SW 1271 (cell line): ENCODE measurements around the gene PAFAH2.
"Not testable (repeated sequence)": the region's sequence is repeated elsewhere in the genome, so short reads cannot be mapped to it uniquely, and the experiment has no call there.

ENCODE experiments used
- DNase-seq, 2 experiments: peaks; one replicate each; lab custom pipeline; 2025; lab: John Stamatoyannopoulos, UW

PAFAH2 gene

GRCh38 chr1:26010825-26011224 lies 13.0 kb upstream of the PAFAH2 start:
- DNase-seq: no peak

GRCh38 chr1:26009796-26010447 lies 12.1 kb upstream of the PAFAH2 start:
- DNase-seq: no peak

DNA sequence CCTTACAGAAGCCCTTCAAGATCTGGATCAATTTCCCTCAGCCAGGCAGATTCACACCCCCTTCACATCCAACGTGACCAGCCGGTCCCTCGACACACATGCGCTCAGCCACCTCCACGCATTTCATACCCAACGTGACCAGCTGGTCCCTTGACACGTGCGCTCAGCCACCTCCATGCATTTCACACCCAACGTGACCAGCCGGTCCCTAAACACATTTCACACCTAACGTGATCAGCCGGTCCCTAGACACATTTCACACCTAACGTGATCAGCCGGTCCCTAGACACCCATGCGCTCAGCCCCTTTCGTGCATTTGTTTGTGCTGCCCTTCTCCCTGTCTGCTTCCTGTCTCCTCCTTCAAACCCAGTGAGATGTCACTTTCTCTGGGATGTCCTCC lies 8.8 kb upstream of the PAFAH2 start:
- DNase-seq: no peak

DNA sequence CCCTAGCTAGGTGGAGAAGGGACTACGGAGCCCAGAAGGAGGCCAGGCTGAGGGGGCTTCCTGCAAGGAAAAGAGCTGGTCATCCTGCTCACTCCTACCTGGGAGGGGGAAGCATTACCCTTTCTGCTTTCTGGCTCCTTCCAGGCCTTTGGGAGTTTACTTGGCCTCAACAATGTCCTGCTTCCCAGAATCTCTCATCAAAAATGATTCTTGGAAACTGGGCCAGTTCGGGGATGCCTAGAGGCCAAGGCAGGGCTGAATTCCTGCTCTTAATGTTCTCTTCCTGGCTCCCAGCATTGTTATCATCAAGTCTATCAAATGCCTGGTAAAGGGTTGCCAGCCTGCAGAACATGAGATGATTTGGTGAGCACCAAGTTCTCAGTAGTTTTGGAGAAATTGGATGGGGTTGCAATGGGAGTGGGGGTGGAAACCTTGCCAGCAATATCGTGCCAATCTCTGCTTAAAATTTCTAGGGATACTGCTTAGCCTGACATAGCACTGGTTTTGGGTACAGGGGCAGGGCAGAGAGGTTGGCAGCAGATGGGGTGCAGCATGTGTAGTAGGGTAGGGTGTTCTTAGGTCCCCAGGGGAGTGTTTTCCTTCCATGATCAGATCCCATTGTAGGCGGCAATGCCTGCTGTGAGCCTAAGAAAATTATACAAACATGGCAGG lies 7.7 kb upstream of the PAFAH2 start:
- no peak for DNase-seq

DNA sequence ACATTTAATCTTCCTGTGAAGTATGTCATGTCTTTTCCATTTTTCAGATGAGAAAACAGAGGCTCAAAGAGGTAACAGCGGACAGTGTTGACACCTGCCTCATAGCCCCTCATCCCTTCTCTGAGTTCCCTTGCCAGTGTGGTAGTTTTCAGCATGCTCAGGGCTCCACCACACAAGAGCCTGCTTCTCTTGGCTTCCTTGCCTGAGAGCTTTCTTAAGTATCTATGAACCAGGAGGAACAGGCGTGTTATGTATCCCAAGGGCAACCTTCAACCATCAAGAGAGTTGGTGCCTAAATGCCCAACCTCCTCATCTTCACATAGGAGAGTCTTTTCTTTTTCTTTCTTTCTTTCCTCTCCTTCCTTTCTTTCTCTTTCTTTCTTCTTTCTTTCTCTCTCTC lies 5.9 kb upstream of the PAFAH2 start:
- no peak for DNase-seq

- DNase-seq: no peak
Measured at GRCh38 chr1:26003262-26003661, 5.4 kb upstream of the PAFAH2 start.

DNA sequence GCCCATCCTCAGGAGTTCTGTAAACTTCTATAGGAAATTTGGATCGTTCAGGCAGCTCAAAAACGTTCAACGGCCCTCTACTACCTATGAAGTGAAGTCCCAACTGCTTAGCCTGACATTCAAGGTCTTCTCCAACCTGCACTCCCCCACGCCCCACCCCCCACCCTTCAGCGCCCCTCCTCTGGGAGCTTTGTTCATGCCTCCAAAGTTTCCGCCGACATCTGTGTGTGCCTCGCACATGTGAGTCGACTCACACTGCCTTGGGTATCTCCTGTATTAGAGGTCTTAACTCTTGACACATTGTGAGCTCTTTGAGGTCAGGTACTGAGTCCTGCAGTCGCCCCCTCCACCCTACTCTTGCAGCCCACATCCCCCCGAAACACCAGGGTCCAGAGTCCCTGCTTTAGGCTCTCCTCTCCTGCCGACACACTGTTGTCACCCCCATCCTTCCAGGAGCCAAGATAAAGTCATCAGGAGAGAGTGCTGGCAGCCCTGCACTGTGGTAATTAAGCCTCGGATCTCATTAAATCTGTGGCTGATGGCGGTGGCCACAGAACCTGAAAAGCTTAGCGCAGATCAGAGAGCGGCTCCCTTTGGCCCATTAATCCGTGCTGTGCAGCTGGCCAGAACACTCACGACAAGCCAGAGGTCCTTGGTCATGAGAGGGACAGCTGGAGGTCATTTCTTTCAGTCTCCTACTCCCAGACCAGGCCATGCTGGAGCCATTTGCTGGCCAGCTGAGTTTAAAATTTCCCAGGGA lies 1.4 kb upstream of the PAFAH2 start:
- no peak for DNase-seq

DNA sequence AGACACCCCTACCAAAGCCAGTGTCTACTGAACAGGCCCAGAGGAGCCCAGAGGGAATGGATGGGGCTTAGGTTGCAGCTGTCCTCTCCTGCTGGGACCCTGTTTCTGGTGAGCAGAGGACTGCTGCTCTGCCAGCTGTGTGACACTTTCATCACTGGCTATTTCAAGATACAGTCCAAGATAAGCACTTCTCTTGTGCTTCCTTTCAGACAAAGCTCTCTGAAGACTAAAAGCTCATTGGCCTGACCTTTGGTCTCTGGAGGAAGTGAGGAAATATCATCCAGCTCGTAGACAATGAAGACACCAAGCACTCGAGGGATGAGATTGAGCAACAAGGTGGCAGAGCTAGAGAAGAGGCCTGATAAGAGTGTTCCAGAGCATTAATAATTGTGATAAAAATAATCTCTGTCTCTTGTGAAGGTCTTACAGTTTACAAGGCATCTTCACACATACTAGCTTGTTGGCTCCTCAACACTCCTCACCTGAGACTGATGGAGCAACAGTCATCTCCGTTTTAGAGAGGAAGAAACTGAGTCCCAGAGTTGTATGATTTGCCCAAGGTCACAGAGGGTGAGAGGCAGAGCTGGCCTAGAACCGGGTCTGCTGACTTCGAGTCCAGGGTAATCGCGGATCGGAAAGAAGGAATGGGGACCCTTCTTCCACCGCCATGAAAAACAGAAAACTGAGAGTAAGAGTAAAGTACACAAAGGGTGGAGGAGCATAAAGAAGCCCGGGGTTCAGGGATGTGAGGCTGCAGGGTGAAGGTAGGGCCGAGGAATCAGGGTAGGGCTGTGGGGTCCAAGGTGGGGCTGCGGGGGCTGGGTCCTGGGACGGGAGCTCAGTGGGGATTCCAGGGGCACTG lies 666 bp downstream of the PAFAH2 start:
- no peak for DNase-seq

- no peak for DNase-seq
Measured at GRCh38 chr1:25994402-25995150, 3.3 kb downstream of the PAFAH2 start.

- no peak for DNase-seq
Measured at GRCh38 chr1:25993197-25993951, 4.5 kb downstream of the PAFAH2 start.

DNA sequence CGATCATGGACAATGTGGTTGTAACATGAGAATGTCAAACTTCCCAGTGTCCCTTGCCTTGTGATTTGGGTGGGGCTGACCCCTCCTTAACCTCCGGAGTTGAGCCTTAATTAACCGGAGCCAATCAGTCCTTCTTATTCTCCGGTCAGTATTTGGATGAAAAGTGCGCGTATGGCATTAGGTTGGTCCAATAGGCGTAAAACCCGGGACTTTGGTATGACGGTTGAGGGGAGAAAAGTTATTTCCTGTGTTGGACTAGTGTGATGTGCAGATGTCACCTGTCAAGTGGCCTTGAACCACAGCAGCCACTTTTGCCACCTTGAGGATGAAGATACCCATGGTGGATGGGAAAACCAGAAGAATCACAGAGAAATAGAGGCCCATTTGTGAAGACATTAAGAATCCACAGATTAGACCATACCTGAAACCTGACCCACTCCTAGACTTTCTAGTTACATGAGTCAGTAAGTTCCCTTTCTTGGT lies 5.1 kb downstream of the PAFAH2 start:
- no peak for DNase-seq

- no peak for DNase-seq
Measured at GRCh38 chr1:25991937-25992688, 5.8 kb downstream of the PAFAH2 start.

GRCh38 chr1:25990702-25991395 lies 7.0 kb downstream of the PAFAH2 start:
- DNase-seq: no peak

- DNase-seq: no peak
Measured at GRCh38 chr1:25990251-25990650, 7.6 kb downstream of the PAFAH2 start.

DNA sequence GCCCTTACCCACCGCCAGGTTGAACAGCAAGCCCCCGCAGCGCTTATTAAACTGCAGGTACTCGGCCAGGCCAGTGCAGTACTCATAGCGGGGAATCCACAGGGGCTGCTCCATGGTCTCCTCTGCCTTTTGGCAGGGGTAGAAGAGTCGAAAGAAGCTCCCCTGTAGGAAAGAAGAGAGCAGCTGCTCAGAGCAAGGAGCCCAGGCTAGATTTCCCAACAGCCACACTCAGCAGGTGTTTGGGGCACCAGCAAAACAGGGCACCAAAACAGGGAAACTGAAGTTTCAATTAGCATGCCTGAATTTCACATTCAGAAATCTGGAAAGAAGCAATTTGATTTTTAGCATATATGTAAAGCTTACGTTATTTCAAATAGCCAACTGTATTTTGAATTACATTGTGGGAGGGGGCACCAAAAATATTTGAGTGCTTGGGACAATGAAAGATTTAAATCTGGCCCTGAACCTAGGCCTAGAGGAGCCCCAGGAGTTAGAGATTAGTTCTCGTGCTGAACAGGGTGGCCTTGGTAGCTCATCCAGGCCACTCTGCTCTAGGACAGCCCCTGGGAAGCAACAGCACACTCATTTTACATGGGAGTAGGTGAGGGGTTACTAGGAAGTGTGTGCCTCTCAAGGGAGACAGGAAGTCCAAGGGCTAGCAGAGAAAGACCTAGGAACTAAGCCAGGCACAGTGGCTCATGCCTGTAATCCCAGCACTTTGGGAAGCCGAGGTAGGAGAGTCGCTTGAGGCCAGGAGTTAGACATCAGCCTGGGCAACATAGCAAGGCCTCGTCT lies 8.2 kb downstream of the PAFAH2 start:
- no peak for DNase-seq

GRCh38 chr1:25987951-25988350 lies 9.9 kb downstream of the PAFAH2 start:
- no peak for DNase-seq

- not testable (repeated sequence) for DNase-seq
Measured at GRCh38 chr1:25986773-25987172, 11.1 kb downstream of the PAFAH2 start.

DNA sequence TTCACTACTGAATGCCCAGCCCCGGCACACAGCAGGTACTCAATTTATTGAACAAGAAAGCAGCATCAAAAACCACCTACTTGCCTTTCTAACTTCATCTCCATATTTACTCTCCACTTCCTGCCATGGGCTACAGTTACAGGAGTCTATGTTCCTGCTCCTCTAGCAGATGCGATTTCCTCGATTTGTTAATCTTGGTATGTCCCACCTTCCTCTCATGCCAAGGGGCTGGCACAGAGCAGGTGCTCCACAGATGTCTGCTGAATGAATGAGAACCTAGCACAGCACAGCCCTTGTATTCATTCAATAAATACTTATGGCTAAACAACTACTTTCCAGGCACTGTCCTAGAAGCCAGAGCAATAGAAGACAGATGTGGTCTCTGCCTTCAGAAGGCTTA lies 12.2 kb downstream of the PAFAH2 start:
- no peak for DNase-seq
